GM23338 (cell line): ENCODE measurements around the gene KCNA2.

ENCODE experiments used
- CREB1 ChIP-seq: fragments of 250-450 bp; sonication (Bioruptor Pico); IDR thresholded peaks from 2 replicates; pipeline ENCODE4 v1.5.0; 2020; ENCODE audit warnings: low read depth, mild to moderate bottlenecking, moderate library complexity
- CTCF ChIP-seq, 2 experiments: fragments of 200-600 bp in 1 of 2; sonication (generic) in 1 of 2; conservative IDR thresholded peaks; 2 replicates each; pipeline versions ENCODE4 v1.5.1 to v1.6.1; 2016 to 2017; ENCODE audit warnings: antibody characterized with exemption in 2 of 2, low read depth in 2 of 2, mild to moderate bottlenecking in 2 of 2, moderate library complexity in 1 of 2
- ETS1 ChIP-seq: IDR thresholded peaks from 2 replicates; pipeline ENCODE4 v1.6.1; 2016; ENCODE audit warnings: antibody characterized with exemption
- EZH2 ChIP-seq: fragments of 200-600 bp; sonication (generic); IDR thresholded peaks from one replicate; pipeline ENCODE4 v1.8.0; 2017; ENCODE audit warnings: antibody characterized with exemption, mild to moderate bottlenecking, low read depth; ENCODE audit not compliant: unreplicated experiment
- EZH2phosphoT487 ChIP-seq: fragments of 200-600 bp; sonication (generic); IDR thresholded peaks from one replicate; pipeline ENCODE4 v1.8.1; 2018; ENCODE audit warnings: antibody characterized with exemption; ENCODE audit not compliant: unreplicated experiment
- JUNB ChIP-seq: IDR thresholded peaks from one replicate; pipeline ENCODE4 v1.6.1; 2016; ENCODE audit warnings: antibody characterized with exemption; ENCODE audit not compliant: unreplicated experiment
- POLR2AphosphoS5 ChIP-seq: IDR thresholded peaks from 2 replicates; pipeline ENCODE4 v1.6.1; 2016; ENCODE audit warnings: antibody characterized with exemption, low read depth
- REST ChIP-seq: IDR thresholded peaks from one replicate; pipeline ENCODE4 v1.6.1; 2018; ENCODE audit warnings: antibody characterized with exemption; ENCODE audit not compliant: unreplicated experiment
- STAT1 ChIP-seq: IDR thresholded peaks from one replicate; pipeline ENCODE4 v1.6.1; 2016; ENCODE audit warnings: antibody characterized with exemption; ENCODE audit not compliant: unreplicated experiment
- ZNF114 ChIP-seq: fragments of 250-450 bp; sonication (Bioruptor Pico); IDR thresholded peaks from 2 replicates; pipeline ENCODE4 v1.5.0; 2020; ENCODE audit warnings: mild to moderate bottlenecking, moderate library complexity
- ZNF331 ChIP-seq: fragments of 250-450 bp; sonication (Bioruptor Pico); IDR thresholded peaks from 2 replicates; pipeline ENCODE4 v1.5.0; 2020; ENCODE audit warnings: low read depth, mild to moderate bottlenecking, moderate library complexity
- ZNF462 ChIP-seq: fragments of 250-450 bp; sonication (Bioruptor Pico); IDR thresholded peaks from 2 replicates; pipeline ENCODE4 v1.5.0; 2020; ENCODE audit warnings: mild to moderate bottlenecking, moderate library complexity

- TF ChIP-seq CTCF (conservative IDR thresholded peaks at IDR 0.05; ENCODE audit: low read depth in 2 of 2) (no peak), EZH2phosphoT487 (no peak), POLR2AphosphoS5 (no peak), REST (no peak), EZH2 (no peak), ZNF462 (CRISPR knock-in tag) (no peak), ZNF331 (CRISPR knock-in tag) (no peak), STAT1 (no peak), JUNB (no peak), ZNF114 (no peak), ETS1 (no peak), CREB1 (CRISPR knock-in tag) (no peak)
These were observed 24.4 kb downstream of the KCNA2 start for GRCh38 chr1:110581682-110582145.
